ENCODE data around the gene NID1. TPM values are rescaled to one million over a fixed set of nuclear protein-coding genes. Genes with fewer than 3 reads are reported as not detected.

Gene NID1
- total RNA-seq, 4 donors from 2014 or later = 131 to 458 (median 203) TPM

- ATAC-seq (ENCODE audit: low FRiP score) = no peak
Observed at GRCh38 chr1:236000781-236001180, 64.1 kb downstream of the NID1 start.

GRCh38 chr1:235999259-235999925, 65.5 kb downstream of the NID1 start:
- DNase-seq (ENCODE audit: low spot score) (no peak), ATAC-seq (ENCODE audit: low FRiP score) (no peak)
- TF ChIP-seq CTCF (IDR thresholded peaks at IDR 0.05) = no peak

More at GRCh38 chr1:236000781-236001180, 64.1 kb downstream of the NID1 start:
- TF ChIP-seq CTCF (IDR thresholded peaks at IDR 0.05) = no peak
- DNase-seq (ENCODE audit: low spot score) = no peak

GRCh38 chr1:235998812-235999211, 66.1 kb downstream of the NID1 start:
- DNase-seq (ENCODE audit: low spot score) (no peak), ATAC-seq (ENCODE audit: low FRiP score) (no peak)
- no peak for TF ChIP-seq CTCF (IDR thresholded peaks at IDR 0.05)

GRCh38 chr1:235997931-235998330, 67.0 kb downstream of the NID1 start:
- no peak for TF ChIP-seq CTCF (IDR thresholded peaks at IDR 0.05)
- ATAC-seq (ENCODE audit: low FRiP score) = no peak
- no peak for DNase-seq (ENCODE audit: low spot score)

- TF ChIP-seq CTCF (IDR thresholded peaks at IDR 0.05) = no peak
- DNase-seq (ENCODE audit: low spot score) (no peak), ATAC-seq (ENCODE audit: low FRiP score) (no peak)
Observed at GRCh38 chr1:235997049-235997448, 67.8 kb downstream of the NID1 start.

- DNase-seq (ENCODE audit: low spot score) = no peak
- ATAC-seq (ENCODE audit: low FRiP score) = no peak
- no peak for TF ChIP-seq CTCF (IDR thresholded peaks at IDR 0.05)
Observed at GRCh38 chr1:235996048-235996785, 68.7 kb downstream of the NID1 start.

- no peak for TF ChIP-seq CTCF (IDR thresholded peaks at IDR 0.05)
- no peak for ATAC-seq (ENCODE audit: low FRiP score)
- no peak for DNase-seq (ENCODE audit: low spot score)
Observed at GRCh38 chr1:235995511-235995910, 69.4 kb downstream of the NID1 start.
